AG09309 (cell line): ENCODE data around the gene TRPV2.

Experiments
- DNase-seq: peaks from one replicate; pipeline ENCODE4 v3.0.0-alpha.2; 2010; ENCODE audit warnings: low read depth
- H3K4me3 ChIP-seq: 2 replicates; pipeline ENCODE4 v1.5.1; 2011; ENCODE audit warnings: mild to moderate bottlenecking, low read depth, low read length, moderate library complexity; ENCODE audit not compliant: control insufficient read depth
- CTCF ChIP-seq: IDR thresholded peaks from 2 replicates; pipeline ENCODE4 v1.5.1; 2011; ENCODE audit warnings: mild to moderate bottlenecking, low read depth, low read length, inconsistent platforms; ENCODE audit not compliant: insufficient read depth, control insufficient read depth; ENCODE audit errors: missing control alignments

The TRPV2 gene

DNA sequence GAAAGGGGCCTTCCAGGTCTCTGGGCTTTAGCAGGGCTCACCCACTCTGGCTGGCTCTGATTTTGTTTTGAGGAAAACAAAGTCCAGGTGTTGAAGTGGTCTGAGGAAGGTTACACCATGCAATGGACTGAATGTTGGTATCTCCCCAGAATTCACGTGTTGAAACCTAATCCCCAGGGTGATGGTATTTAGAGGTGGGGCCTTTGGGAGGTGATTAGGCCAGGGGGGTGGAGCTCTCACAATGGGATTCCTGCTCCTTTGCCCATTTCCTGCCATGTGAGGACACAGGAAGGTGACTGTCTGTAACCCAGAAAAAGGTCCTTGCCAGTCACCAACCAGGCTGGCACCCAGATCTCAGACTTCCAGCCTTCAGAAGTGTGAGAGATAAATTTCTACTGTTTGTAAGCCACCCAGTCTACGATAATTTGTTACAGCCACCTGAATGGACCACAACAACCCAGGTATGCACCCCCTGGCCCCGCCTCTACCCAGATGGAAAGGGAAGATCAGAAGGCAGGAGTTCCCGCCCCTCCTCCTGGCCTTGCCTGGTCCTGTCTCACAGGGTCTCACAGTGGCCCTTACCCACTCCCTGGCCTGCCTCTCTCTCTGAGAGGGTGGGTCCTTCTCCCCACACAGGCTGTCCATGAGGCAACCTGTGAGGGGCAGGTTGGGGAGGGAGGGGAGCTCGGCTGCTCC, 44.6 kb downstream of the TRPV2 start:
- no peak overlapping the region for H3K4me3 ChIP-seq
- no peak for TF ChIP-seq CTCF
- no peak for DNase-seq

DNA sequence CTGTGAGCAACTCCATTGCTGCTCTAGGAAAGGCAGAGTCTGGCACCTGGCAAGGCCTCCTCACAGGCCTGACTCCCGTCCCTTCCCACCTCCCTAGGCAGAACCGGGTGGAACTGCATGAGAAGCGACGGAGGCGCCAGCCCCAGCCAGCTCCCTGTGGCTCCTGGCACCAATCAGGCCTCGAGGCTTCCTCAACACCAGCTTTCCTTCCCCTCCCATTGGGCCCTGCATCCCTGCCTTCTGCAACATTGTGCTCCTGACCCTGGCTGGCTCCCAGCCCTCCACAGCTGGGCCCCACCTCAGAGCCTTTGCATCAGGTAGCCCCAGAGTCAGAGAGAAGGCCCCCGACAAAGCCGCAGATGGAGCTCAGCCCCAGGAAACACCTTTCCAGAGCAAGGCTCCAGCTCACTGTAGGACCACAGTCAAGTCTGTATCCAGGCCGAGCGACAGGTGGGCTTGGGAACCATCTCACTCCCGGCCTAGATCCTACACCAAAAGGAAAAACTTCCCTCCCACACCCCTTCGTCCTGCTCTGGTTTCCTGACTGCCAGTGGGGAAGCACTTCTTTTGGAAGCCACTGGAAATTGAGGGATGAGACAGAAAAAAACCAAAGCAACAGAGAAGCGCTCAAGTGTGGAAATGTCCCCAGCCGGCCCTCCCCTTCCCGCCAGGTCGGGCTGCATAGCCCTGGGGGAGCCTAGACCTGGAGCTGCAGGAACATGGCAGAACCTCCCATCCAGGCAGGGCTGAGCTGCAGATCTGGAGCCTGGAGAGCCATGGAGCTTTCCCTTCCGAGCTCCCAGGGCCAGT, 45.6 kb downstream of the TRPV2 start:
- no peak overlapping the region for H3K4me3 ChIP-seq
- no peak for DNase-seq
- TF ChIP-seq CTCF: no peak

DNA sequence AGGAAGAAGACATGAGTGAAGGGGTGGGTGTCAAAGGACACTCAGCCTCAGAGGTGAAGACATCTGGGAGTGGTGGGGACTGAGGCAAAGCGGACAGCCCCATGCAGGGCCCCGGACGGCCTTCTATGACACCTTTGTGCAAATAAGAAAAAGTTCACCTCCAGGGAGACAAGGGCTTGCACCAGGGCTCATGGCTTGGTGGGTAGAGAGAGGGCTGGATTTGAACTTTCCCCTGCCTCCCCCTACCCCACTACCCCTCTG, 46.2 kb downstream of the TRPV2 start:
- no peak overlapping the region for H3K4me3 ChIP-seq
- no peak for TF ChIP-seq CTCF
- DNase-seq: no peak

- DNase-seq: no peak
- no peak for TF ChIP-seq CTCF
- no peak overlapping the region for H3K4me3 ChIP-seq
Measured at GRCh38 chr17:16462070-16462864, 46.9 kb downstream of the TRPV2 start.

GRCh38 chr17:16463358-16464302, 48.3 kb downstream of the TRPV2 start:
- peak; percentile 33 for TF ChIP-seq CTCF
- H3K4me3 ChIP-seq: no peak overlapping the region
- DNase-seq: no peak
